ENCODE measurements around the gene REPS2.

REPS2 gene

GRCh38 chrX:17000751-17001150, 54.3 kb downstream of the REPS2 start:
- no peak for DNase-seq (ENCODE audit: low read depth in 2 of 2)

- DNase-seq (ENCODE audit: low read depth in 2 of 2) = no peak
Measured at GRCh38 chrX:17005712-17006368, 59.4 kb downstream of the REPS2 start.

- DNase-seq (ENCODE audit: low read depth in 2 of 2) = no peak
Measured at GRCh38 chrX:17007134-17007768, 60.8 kb downstream of the REPS2 start.

GRCh38 chrX:17009856-17010625, 63.6 kb downstream of the REPS2 start:
- no peak for DNase-seq (ENCODE audit: low read depth in 2 of 2)

GRCh38 chrX:17012465-17012864, 66.0 kb downstream of the REPS2 start:
- no peak for DNase-seq (ENCODE audit: low read depth in 2 of 2)

GRCh38 chrX:17014216-17014615, 67.8 kb downstream of the REPS2 start:
- DNase-seq (ENCODE audit: low read depth in 2 of 2) = no peak

- DNase-seq (ENCODE audit: low read depth in 2 of 2) = no peak
Measured at GRCh38 chrX:17017134-17017533, 70.7 kb downstream of the REPS2 start.

GRCh38 chrX:17020356-17020755, 73.9 kb downstream of the REPS2 start:
- no peak for DNase-seq (ENCODE audit: low read depth in 2 of 2)

- DNase-seq (ENCODE audit: low read depth in 2 of 2) = no peak
Measured at GRCh38 chrX:17020851-17021821, 74.7 kb downstream of the REPS2 start.

GRCh38 chrX:17021851-17022604, 75.6 kb downstream of the REPS2 start:
- DNase-seq (ENCODE audit: low read depth in 2 of 2) = no peak

- no peak for DNase-seq (ENCODE audit: low read depth in 2 of 2)
Measured at GRCh38 chrX:17023661-17024060, 77.2 kb downstream of the REPS2 start.

GRCh38 chrX:17024886-17025285, 78.4 kb downstream of the REPS2 start:
- no peak for DNase-seq (ENCODE audit: low read depth in 2 of 2)

- DNase-seq (ENCODE audit: low read depth in 2 of 2) = no peak
Measured at GRCh38 chrX:17025621-17026302, 79.3 kb downstream of the REPS2 start.

- no peak for DNase-seq (ENCODE audit: low read depth in 2 of 2)
Measured at GRCh38 chrX:17027931-17028330, 81.5 kb downstream of the REPS2 start.

- DNase-seq (ENCODE audit: low read depth in 2 of 2) = no peak
Measured at GRCh38 chrX:17028356-17028755, 81.9 kb downstream of the REPS2 start.

GRCh38 chrX:17030092-17030491, 83.6 kb downstream of the REPS2 start:
- DNase-seq (ENCODE audit: low read depth in 2 of 2) = no peak

GRCh38 chrX:17030580-17031270, 84.3 kb downstream of the REPS2 start:
- DNase-seq (ENCODE audit: low read depth in 2 of 2) = no peak

GRCh38 chrX:17031827-17032226, 85.4 kb downstream of the REPS2 start:
- no peak for DNase-seq (ENCODE audit: low read depth in 2 of 2)

- no peak for DNase-seq (ENCODE audit: low read depth in 2 of 2)
Measured at GRCh38 chrX:17032351-17032750, 85.9 kb downstream of the REPS2 start.

- no peak for DNase-seq (ENCODE audit: low read depth in 2 of 2)
Measured at GRCh38 chrX:17033225-17033624, 86.8 kb downstream of the REPS2 start.

Data from stimulated activated CD4-positive, alpha-beta T cell treated with anti-CD3 and anti-CD28 coated beads, Interleukin-12 subunit alpha, Interleukin-12 subunit beta, amount 100 ng/mL, for 24 hours (primary cell).